NCI-H345 (cell line): Measurements from ENCODE around the gene NARS2.
A peak's percentile ranks its signal among the peaks of the same experiment; 100 is the strongest.
"Not testable (repeated sequence)": the region's sequence is repeated elsewhere in the genome, so short reads cannot be mapped to it uniquely, and the experiment has no call there.

ENCODE experiments used
- DNase-seq: peaks from one replicate; lab custom pipeline; 2025; lab: John Stamatoyannopoulos, UW

Gene NARS2

GRCh38 chr11:78476066-78476465, 98.6 kb downstream of the NARS2 start:
- no peak for DNase-seq

DNA sequence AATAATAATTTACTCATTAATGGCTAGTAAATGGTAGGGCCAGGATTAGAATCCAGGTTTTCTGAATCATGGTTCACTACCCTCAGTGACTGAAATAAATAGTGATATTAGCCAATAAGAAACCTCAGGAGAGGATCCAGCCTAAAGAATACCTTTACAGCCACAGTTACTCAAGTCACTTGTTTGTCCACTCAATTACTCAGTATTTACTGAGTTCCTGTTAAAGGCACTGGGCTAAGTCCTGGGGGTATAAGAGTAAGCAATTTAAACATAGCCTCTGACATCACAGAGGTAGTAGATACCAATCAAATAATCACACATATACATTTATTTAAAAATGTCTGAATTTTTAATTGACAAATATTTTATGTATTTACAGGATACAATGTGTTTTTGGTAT, 100.2 kb downstream of the NARS2 start:
- no peak for DNase-seq

DNA sequence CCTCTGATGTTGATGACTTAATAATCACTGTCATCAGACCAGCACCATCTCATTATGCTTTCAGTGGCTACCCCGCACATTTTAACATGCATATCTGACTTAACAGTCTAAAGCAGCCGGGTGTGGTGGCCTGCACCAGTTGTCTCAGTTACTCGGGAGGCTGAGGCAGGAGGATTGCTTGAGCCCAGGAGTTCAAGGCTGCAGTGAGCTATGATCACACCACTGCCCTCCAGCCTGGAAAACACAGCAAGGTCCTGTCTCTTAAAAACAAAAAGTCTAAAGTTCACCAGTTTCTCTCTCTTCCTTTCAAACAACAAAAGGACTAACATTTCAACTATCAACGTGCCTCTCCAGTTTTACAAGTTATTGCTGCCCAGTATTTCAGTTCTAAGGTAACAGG, 101.8 kb downstream of the NARS2 start:
- no peak for DNase-seq

DNA sequence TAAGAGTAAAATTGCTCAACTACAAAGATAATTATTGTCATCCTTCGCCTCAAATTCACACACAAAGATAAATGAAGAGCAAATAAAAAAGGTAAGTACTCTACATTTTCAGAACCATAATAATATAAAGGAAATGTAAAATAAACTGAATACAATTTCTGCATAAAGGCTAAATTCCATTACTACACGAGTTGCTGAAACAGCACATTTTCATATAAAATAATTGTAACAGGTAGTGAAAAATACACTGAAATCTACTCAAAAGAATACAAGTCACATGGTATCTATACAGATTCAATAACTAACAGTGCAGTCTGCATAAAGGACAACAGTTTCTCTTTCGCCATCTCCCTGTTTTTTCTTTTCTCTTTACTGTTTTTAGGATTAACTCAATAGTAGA, 102.3 kb downstream of the NARS2 start:
- DNase-seq: no peak

- DNase-seq: no peak
Measured at GRCh38 chr11:78470861-78471442, 103.7 kb downstream of the NARS2 start.

DNA sequence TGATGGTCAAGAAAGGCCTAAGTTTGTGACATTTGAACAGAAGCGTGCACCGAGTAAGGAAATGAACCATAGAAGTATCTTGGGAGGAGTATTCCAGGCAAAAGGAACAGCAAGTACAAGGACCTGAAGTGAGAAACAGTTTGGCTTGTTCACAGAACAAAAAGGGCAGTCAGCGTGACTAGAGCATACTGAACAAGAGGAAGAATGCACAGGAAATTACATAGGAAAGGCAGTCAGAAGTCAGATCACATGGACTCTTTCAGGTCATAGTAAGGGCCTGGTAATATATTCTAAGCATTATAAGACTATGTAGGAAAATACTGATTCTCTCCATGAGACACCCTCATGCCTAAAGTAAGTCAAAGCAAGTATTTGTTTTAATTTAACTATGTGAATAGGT, 104.8 kb downstream of the NARS2 start:
- DNase-seq: peak; percentile 14

DNA sequence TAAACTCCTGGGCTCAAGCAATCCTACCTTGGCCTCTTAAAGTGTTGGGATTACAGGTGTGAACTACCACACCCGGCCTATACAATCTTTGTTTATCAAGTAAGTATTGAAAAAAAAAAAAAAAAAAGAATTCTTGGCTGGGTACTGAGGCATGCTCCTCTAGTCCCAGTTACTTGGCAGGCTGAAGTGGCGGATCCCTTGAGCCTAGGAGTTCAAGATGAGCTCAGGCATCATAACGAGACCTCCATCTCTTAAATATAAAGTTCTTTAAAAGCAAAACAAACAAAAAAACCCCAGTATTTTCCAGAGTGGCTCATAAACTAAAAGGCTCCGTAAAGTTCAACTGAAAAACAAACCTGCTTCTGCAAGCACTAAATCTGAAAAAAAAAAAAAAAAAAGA, 106.7 kb downstream of the NARS2 start:
- DNase-seq: no peak

DNA sequence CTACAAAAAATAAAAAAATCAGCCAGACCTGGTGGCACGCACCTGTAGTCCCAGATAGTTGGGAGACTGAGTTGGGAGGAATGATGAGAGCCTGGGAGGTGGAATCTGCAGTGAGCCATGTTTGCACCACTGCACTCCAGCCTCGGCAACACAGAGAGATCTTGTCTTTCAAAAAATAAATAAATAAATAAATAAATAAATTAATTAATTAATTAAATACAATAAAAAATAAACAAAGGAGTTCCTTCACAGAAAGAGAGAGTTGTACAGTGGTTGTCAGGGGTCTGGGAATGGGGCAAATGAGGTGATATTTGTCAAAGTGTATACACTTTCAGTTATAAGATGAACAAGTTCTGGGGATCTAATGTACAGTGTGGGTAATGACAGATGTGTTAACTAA, 107.3 kb downstream of the NARS2 start:
- no peak for DNase-seq

GRCh38 chr11:78465169-78465942, 109.3 kb downstream of the NARS2 start:
- DNase-seq: no peak

GRCh38 chr11:78464787-78465168, 109.9 kb downstream of the NARS2 start:
- not testable (repeated sequence) for DNase-seq

DNA sequence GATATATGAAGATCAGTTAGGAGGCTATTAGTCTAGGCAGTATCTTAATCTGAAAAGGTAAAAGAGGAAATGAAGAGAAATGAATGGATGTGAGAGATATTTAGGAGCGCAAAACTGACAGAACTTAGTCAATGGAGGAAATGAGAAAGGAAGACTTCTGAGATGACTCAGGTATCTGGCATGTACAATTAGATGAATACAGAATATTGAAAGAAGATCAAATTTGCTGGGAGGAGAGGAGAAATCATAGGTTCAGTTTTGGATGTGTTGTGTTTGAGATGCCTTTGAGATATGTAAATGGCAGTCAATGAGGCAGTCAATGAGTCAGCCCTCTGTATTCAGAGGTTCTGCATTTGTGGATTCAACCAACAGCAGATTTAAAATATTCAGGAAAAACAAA, 114.2 kb downstream of the NARS2 start:
- no peak for DNase-seq

DNA sequence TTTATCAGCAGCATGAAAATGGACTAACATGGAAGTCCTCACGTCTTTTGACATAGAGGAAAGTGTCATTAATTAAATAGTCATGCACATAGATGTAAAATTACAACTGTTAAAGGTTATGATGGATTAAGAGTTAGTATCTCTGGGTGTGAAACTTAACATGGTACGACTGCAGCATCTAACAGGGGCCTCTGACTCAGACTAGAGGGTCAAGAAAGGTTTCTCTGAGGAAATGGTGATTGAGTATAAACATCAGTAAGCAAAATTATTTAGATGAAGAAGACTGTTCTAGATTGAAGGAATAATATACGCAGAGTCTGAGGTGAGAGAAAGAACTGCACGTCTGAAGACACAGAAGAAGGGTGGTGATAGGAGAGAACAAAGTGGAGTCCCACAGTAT, 114.9 kb downstream of the NARS2 start:
- no peak for DNase-seq

- no peak for DNase-seq
Measured at GRCh38 chr11:78457448-78457847, 117.2 kb downstream of the NARS2 start.

DNA sequence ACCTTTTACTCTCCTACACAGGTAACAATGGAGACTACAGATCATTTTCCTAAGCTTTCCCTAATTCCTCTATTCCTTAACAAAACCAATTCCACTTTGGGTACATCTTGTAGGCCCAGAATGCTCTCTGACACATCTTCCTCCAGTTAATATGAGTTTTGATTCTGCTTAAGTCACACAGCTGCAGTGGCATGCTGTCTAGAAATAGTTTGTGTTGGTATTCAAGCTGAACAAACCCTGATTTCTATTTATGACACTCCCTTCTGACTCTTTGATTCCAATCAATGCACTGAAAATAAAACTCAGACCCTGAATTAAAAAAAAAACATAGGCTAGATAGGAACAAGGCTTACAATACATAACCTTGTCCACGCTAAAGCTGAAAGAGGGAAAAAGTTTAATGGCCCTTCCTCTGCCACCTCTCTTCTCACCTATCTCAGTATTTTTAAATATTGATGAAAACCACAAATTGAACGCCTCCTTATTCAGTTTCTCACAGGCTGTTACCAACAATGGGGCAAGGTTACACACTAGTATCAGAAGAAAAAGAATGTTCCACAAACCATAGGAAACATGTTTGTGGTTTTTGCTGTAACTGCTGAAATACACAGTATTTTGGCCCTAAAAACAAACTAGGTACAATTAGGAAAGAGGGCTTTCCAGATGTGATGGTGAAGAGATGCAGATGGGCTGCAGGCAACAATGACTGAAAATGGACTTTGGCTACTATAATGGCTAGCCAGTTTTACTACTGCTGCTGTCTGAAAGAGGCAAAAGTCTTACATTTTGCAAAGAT, 121.3 kb downstream of the NARS2 start:
- no peak for DNase-seq

DNA sequence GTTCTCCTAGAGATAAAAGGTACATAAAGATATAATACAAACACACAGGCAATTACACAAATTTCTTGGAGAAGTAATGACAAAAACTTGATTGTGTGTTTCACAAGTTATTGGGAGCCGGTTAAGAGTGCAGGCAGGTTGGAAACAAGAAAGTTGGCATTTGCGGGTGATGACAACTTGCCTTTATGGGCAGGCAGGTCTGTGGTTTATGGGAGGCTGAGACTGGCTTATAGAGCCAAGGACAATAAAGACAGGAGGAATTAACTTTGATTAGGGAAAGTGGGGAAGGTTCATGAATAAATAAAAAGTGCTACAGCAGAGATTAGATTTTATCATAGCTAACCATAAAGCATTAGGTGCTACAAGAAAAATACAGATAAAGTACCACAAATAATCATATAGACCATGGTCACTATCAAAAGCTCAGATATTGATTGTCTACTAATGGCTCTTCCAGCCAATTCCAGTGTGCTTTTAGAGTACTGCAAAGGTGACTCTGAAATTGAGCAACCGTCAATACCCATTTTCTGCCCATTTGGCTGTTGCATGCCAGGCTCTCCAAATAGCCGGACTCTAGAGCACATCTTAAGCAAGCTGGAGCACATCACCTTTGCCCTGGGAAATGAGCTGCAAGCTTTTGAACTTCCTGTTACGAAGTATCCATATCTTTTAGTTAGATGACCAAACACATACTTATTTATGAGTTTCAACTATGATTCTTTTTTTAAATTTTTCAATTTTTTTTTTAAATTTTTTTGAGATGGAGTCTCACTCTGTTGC, 123.1 kb downstream of the NARS2 start:
- DNase-seq: no peak

DNA sequence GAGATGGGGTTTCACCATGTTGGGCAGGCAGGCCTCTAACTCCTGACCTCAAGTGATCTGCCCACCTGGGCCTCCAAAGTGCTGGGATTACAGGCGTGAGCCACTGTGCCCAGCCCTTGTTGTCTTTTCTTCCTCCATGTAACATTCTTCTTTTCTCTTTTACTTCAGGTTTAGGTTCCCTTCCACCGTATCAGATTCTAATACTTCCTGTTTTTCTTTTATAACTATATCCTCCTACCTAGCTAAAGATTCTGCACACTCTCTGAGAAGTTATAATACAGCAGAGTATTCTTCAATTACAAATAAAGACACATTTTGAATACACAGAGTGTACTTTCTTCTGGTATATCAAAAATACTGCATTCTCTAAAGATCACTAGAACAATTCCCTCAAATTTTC, 123.8 kb downstream of the NARS2 start:
- DNase-seq: no peak

DNA sequence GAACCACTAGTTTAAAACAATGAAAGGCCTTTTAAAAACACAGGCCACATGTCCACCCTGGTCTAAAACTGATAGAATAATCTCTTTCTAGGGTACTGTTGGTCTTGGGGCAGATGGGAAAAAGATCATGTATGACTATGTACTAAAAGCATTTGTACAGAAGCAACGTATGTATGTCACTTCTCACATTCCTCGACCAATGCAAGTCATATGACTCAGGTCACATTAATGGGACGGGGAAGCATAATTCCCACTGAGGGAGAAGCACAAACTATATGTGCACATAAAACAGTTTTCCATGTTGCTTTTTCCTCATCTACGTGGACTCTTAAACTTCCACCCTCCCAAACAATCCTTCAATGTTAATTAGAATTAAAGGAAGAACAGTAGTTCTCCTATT, 124.8 kb downstream of the NARS2 start:
- DNase-seq: no peak

GRCh38 chr11:78446210-78446609, 128.5 kb downstream of the NARS2 start:
- no peak for DNase-seq

DNA sequence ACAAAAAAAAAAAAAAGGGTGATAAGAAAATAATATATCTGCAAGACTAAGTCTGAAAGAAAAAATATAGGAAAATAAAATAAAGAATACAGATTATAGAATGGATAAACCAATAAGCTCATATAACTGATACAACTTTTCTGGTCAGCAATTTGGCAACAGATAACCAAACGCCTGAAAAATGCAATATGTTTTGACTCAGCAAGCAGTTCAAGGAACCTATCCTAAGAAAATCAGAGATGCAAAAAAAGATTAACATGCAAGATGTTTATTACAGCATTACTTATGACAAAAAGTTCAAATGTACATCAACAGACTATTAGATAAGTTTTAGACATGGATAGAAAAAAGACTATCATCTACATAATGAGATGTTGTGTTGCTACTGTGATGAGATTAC, 129.9 kb downstream of the NARS2 start:
- no peak for DNase-seq

DNA sequence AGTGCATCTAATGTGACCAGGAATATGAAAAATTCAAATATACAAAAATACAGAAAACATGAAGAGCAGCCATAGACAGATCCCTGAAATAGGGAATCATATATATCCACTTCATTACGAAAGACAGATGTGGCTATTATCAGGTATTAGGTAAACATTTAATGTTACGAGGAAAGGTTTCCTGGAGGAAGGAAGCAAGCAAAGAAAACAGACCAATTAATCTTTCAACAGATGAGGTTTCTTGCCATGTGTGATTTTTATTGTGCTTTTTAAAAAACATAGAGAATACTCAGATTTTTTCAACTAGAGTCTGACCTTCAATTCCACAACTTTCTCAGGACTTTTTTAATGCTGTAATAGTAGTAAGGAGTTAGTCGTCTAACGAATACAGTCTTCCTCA, 132.7 kb downstream of the NARS2 start:
- no peak for DNase-seq

GRCh38 chr11:78438298-78438975, 136.2 kb downstream of the NARS2 start:
- no peak for DNase-seq

- DNase-seq: peak; percentile 7
Measured at GRCh38 chr11:78432956-78433355, 141.7 kb downstream of the NARS2 start.
